AG08395 (cell line): ENCODE data around the gene PSMD14.

Experiments used
- DNase-seq: peaks from one replicate; pipeline ENCODE4 v3.0.0; 2012; ENCODE audit warnings: mixed read lengths, low spot score

PSMD14 gene

DNA sequence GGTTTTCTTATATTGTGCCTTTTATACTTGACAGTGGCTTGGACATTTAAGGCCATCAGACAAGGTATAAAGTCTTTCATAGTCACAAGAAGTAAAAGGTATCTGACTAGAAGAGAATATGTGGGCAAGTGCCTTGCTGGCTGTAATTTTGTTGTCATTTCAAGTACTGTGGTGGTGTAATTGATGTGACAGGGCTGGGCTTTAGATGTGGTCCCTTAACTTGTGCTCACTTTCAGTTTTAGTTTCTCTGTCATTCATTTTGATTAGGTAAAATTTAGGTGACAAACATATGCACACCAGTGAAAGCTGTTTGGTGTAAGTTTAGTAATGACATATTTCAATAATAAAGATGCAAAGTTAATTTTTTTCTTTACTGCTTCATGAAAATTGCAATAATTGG lies 76.6 kb downstream of the PSMD14 start:
- DNase-seq, result no peak

DNA sequence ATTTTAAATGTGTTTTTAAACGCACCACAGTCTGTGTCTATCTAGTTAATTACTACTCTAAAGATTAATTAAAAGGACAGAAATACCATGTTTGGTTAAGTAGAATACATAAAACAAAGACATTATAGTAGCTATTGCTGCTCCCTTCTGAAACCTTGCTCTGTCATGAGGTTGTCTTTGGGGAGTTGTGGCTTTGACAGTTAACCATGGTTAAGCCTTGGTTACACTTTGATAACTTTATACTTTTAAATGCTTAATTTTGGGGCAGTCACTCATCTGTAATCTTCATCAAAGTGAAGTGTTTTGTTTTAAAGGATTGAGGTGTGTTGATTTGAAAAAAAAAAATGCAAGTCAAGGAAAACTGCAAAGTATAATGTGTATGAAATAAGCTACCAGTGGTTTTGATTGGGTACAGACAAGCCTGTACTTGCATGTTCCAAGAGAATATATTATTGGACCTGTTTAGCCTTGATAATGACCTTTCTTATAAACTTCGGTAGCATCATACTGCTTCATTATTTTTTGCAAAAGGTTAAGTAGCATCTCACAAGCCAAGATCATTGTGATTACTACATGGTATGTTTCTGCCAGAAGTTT lies 78.1 kb downstream of the PSMD14 start:
- DNase-seq, result no peak

DNA sequence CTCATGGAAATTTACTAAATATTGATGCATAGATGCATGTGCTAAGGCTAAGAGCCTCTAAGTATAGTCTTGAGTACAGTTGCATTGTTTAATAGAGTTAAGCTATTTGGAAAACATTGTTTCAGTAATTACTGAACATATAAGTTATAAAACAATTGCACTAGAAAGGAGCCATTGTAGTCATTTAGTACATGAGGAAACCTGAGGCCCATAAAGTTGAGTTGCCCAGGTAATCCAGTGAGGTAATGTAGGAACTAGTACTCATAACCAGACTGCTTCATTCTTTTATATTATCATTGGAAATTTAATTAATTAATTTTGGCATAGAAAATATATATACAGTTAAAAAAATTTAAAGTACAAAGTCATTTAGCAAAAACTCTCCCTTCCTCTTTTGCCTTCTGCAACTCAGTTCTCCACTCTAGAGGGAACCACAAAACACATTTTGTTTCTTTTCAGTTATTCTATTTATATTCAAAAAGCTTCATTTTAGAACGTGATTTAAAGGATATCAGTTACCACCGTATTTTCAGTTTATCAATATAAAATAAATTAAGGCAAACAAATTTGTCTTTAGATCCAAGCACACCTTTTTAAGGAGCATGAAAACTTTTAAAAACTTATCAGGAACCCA lies 80.0 kb downstream of the PSMD14 start:
- no peak for DNase-seq

DNA sequence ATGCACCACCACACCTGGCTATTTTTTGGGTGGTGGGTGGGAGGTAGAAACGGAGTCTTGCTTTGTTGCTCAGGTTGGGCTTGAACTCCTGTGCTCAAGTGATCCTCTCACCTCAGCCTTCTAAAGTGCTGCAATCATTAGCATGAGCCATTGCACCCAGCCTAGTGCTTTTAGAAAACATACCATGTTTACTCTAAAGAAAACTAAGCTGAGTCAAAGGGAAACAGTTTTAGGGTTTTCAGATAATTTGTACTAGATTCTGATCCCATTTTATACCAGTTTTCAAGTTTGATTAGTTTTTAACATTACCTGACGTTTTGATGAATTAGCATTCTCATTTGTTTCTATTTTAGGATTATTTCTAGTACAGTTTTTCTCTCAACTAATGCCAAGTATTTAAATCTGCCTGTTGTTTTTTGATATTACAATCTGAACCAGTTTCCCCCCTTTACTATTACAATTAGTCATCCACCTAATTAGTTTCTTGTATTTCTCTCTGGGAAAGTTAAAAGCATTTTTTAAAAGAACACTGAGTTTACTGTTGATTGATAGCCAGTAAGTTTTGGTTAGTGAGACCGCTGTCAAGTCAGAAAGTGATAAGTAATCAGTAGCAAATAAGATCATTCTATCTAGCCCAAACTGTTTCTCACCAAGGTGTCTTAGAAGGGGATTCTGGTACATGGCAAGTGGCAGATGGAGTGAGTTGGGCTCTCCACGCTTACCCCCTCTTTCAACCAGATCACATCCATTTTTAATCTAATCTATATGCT lies 83.7 kb downstream of the PSMD14 start:
- DNase-seq, result no peak

DNA sequence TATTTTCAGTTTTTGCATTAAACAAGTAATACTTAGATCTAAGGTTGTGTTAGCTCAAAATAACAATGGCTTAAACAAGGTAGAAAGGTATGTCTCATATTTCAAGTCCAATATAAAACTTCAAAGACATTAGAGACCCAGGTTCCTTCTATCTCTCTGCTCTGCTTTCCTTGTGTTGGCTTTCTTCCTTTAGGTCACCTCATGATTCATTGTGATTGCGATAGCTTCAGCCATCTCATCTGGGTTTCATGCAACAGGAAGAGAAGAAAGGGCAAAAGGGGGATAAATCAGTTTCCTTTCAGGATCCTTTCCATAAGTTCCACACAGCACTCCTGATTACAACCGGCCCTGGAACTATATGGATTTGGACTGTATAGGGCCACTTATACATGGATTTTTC lies 91.9 kb downstream of the PSMD14 start:
- no peak for DNase-seq

DNA sequence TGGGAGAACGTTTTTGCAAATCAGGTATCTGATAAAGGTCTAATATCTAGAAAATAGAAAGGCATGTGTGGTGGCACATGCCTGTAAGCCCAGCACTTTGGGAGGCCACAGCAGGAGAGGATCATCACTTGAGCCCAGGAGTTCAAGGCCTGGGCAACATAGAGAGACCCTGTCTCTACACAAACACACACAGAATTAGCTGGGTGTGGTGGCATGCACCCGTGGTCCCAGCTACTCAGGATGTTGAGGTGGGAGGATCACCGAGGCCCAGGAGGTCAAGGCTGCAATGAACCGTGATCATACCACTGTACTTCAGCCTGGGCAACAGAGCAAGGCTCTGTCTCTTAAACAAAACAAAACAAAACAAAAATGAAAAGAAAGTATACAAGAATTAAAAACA lies 94.1 kb downstream of the PSMD14 start:
- DNase-seq, result no peak

DNA sequence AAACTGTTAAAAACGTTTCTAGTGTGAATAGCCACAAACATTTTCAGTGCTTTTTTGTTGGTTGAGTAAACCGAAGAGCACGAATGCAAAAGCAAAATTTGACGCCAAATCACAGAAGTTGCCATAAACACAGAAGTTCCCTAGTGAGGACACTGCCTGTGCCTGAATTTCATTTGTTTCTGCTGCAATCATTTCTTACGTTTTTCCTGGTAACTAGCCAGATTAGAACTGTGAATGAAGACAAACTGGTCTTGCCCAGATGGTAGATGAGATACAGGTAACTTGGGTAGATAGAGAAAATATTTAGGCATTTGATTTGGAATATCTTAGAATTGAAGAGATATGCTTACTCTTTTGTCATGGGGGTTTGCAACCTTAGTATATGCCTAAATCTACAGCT lies 98.1 kb downstream of the PSMD14 start:
- DNase-seq, result no peak

DNA sequence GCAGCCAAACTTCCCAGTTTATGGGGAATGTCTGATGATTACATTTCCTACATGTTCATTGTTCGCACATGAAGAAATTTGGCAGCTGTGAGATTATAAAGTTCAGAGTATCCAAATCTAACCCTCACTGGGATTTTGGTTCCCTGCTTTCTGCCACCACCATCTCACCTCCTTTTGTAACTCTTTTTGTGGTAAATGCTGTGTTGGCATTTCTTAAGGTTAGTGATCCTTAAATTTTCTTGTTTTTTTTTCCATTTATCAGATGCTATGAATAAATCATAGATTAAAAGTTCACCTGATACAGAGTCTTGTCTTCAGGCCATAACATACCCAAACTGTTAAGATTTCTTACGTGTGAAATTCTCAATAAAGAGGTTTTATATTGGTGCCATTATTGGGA lies 99.4 kb downstream of the PSMD14 start:
- no peak for DNase-seq

DNA sequence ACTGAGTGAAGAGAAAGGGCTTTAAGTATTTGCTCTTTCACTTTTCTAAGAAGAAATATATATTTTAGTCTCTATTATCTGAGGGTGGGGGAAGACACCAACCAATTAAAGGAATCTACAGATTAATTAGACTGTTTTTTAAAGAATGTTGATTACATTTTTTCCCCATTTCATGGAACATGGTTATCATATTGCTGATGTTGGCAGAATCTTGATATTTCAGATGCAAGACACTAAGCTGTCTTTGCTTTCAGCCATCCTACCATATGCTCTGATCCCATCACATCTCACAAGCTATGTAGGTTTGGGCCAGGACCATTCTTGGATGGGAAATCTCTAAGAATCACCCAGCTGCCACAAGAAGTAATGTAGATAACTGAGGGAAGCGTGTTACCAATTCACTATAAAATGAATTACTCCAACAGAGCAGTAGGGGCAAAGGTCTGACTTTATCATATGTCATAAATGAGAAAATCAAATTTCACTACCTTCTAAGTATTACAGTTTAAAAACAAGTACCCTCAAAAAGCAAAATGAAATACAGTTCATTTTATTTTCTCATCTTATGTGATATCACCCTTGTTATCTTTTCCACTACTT lies 101.2 kb downstream of the PSMD14 start:
- no peak for DNase-seq

DNA sequence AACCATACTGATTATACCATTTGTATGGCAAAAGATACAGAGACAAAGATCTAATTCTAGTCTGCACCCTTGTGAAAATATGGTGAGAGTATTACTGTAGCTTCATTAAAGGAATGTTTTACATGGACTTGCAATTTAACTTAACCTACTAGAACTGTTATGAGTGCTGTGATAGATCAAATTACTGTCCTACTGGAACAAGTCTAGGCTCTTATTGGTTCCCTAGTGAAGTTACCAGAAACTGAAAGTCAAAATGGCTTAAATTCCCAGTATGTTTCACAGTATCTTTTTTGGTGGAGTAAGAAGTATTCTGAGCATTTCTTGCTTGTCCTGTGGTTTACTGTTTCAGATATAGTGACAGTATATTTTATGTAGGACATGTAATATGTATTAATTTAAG lies 104.1 kb downstream of the PSMD14 start:
- no peak for DNase-seq

DNA sequence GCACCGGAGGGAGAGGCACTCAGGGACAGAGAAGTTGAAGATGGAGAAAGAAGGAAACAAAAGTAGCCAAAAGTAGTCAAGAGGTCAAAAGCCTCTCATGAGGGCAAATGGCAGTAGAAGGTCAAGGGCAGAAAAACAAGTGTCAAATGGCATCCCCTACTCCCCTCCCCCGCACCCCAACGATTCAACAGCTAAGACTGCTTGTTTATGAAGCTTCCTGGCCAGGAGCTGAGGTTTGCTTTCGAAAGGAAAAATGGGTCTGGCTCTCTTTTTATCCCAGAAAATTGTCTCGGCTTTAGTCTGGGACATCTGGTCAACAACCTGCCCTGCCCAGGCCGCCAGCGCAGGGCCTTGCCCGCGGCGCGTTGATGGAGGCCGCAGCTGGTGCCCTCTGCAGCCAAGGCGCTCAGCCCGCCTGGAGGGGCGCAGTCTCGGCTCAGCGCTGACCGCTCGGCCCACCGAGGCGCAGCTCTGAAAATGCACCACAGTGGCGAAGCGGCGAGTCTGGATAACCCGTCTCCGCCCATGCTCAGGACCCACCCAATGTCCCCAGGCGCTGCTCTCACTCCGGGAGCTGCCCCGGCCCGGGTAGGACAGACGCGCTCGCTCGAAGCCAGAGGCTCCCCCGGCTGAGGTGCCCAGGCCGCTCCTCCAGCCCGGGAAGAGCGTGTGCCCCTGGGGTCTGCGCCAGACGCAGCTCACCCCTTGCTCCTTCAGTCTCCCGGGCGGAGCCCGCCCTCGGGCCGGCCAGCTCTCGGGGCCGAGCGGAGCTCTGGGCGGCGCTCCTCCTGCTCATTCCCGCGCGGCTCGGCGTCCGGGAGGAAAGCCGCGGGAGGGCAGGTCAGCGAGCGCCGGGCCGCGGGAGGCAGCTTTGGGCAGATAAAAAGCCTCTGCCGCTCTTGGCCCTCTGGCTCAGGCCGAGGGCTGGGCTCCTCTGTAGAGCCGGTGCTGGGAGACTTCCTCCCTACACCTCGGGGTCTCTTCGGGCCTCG lies 106.1 kb downstream of the PSMD14 start:
- DNase-seq, result peak; percentile 47

DNA sequence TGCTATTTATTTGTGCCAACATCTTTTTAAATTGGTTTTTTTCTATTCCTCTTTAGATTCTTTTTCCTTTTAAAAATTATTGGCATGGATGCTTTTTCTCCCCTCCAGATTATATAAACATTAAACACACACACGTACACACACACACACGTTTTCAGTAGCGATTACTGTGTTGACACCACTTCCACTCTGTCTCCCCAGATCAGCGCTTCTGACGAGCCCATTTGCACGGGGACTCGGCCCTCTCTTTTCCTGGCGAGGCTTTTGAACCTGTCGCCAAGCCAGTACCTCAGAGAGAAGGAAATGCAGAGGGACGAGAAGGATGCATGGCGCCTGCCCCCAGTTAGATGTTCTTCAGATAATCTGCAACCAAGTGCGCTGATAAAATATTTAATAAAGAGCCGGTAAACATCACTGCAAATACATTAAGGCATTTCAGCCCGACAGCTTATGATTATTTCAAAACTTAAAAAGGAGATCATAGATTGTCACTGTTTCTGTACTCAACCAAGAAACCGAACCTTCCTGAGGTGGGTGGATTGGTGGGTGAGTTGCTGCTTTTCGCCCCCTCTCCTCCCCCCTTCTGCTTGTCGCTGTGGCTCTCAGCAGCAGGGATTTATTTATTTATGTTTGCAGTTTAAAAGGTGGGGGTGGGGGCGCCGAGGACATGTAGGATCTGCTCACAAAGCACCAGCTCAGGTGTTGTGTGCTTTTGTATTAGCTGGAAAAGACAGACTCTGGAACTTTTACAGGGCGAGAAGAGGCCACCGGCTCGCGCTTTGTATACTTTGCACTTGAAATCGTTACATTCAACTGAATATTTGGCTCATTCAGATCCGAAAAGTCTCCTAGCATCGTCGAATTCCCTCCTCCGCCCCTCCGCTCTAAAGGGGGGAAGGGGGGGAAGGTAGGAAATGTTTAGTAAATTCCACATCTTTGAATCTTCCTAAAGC lies 107.1 kb downstream of the PSMD14 start:
- DNase-seq, result no peak

DNA sequence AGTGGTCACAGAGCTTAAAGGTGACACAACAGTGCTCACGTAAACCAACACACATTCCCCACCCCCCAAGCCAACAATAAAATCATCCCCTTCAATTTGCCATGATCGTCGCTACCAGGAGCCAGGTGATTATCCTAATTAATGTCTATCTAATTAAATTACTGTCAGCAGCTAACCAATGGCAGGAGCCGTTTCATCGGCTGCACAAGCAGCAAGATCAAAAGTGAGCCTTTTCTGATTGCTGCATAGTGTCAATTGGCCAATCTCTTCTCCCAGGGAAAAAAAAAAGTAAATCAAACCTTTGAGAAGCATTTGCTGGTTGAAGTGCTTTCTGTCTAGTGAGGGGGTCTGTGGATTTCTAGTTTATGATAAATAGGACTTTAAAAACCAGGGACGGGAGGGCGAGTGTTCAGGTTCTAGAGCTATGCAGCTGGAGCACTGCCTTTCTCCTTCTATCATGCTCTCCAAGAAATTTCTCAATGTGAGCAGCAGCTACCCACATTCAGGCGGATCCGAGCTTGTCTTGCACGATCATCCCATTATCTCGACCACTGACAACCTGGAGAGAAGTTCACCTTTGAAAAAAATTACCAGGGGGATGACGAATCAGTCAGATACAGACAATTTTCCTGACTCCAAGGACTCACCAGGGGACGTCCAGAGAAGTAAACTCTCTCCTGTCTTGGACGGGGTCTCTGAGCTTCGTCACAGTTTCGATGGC lies 107.9 kb downstream of the PSMD14 start, which contains the start of gene TBR1:
Gene TBR1, plus strand, starts transcription at position 311 of the 721 bp plus-strand sequence. Its CDS starts 114 bp downstream, at position 425.
- DNase-seq, result no peak

DNA sequence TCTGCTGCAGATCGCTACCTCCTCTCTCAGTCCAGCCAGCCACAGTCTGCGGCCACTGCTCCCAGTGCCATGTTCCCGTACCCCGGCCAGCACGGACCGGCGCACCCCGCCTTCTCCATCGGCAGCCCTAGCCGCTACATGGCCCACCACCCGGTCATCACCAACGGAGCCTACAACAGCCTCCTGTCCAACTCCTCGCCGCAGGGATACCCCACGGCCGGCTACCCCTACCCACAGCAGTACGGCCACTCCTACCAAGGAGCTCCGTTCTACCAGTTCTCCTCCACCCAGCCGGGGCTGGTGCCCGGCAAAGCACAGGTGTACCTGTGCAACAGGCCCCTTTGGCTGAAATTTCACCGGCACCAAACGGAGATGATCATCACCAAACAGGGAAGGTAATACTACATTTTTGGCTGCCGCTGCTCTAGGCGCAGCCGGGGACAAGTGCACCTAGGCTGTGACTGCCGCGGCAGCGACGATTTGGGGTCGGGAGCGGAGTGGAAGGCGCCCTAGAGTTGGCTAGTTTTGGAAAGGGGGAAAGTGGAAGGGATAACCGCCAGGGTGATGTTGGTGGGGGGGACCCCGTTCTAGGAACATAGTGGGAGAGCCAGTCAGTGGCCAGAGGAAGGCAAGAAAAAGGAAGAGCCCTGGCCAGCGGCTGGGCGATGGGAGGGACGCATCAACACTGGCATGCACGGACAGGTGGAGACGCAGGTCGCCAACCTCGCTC lies 108.6 kb downstream of the PSMD14 start:
- DNase-seq, result no peak

DNA sequence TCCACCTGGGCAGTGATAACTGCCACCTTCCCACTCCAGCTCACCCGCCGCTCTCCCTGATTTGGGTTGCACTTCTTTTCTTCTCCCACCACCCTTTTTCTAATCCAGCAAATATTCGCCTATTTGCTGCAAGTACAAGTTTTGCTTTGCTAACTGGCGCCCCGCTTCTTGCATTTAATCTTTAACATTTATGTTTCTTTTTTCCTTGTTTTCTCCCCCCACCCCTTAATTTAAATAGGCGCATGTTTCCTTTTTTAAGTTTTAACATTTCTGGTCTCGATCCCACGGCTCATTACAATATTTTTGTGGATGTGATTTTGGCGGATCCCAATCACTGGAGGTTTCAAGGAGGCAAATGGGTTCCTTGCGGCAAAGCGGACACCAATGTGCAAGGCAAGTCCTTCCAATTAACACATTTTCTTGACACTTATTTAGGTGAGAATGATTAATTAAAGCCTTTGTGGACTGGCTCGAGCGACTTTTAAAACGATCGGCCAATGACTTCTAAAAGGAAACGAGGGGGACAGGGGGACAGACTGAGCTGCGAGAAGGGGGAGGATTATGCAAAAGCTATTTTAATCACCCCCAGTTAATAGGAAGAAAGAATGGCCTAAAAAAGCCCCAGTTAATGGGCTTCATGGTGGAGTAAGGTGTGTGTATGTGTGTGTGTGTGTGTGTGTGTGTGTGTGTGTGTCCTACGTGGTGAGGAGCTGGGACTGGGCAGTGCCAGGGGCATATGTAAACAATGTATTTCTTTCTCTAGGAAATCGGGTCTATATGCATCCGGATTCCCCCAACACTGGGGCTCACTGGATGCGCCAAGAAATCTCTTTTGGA lies 109.4 kb downstream of the PSMD14 start:
- DNase-seq, result no peak

DNA sequence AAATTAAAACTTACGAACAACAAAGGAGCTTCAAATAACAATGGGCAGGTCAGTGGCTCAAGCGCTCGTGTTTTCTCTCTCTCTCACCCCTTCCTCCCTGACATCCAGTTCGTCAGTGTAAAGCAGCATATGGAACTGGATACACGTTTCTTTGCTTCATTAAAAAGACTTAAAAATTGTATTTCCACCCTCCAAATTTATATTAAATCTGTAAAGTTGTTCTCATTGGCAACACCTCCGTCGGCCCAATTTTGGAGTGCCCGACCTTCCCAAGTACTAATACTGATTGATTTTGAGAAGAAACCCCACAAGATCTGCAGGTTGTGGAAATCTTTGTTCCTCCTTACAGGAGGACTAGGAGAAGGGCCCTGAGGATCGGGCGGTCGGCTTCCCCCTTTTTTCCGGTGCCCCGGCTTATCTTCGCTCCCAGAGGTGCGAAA lies 110.1 kb downstream of the PSMD14 start:
- DNase-seq, result no peak

DNA sequence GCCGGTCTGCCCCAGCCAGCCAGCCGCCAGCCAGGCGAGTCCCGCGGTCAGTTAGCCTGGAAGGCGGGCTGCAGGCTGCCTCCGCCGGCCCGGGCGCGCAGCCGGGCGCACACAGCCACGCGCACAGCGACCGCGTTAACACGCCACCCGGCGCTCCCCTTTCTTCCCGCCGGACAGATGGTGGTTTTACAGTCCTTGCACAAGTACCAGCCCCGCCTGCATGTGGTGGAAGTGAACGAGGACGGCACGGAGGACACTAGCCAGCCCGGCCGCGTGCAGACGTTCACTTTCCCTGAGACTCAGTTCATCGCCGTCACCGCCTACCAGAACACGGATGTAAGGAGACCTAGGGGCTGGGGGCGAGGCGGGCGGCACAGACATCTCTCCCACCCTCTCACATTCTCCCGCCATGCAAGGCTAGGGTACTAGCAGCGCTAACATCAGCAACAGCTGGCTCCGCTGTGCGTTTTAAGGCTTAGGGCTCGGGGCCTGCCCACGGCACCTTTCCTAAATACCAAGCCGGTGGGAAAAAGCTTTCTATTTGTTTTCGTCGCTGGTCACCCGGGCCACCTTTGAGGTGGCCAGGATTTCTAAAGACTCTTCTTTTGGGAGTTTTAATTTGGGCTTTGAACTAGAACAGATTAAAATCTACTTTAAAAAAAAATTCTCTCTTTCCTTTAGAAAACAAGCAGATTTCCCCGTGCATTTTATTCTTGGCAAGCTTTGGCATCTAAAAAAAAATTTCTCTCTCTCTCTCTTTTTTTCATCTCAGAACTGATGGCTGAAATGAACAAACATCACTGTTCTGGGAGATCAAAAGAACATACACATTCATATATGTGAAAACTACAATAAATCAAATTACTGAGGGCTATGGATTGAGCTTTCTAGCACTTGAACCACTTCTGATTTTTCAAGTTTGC lies 110.8 kb downstream of the PSMD14 start:
- peak; percentile 31 for DNase-seq
